ENCODE results near the gene CEP112. TPM values are rescaled to one million over a fixed set of nuclear protein-coding genes. Genes with fewer than 3 reads are reported as not detected.

Gene CEP112
- total and polyA plus RNA-seq, 2 of the 4 experiments (the other 2 are of a cell fraction): 2.5 to 5.6 TPM

- ChIA-PET POLR2A (ENCODE audit: unreplicated experiment) (no interaction called here), CTCF (no interaction called here)
- BruUV-seq (replicated peaks): no TSS peak
- H3K36me3 ChIP-seq (ENCODE audit: control insufficient read depth, insufficient read depth, low read length): no peaks in the 10 kb centered on the region
- no peaks in the 10 kb centered on the region for H3K9me3 ChIP-seq (ENCODE audit: control insufficient read depth, insufficient read depth, low read length)
- H3K4me2 ChIP-seq (ENCODE audit: low read depth, low read length): no peak overlapping the region
- no peak overlapping the region for H3K4me3 ChIP-seq (ENCODE audit: insufficient read depth, low read depth, low read length)
- no peaks in the 10 kb centered on the region; the same call in 1 of the 2 replicates for H3K27me3 ChIP-seq (ENCODE audit: control insufficient read depth, insufficient read depth, low read length)
- no peaks in the 10 kb centered on the region for H3K4me1 ChIP-seq (ENCODE audit: control insufficient read depth, insufficient read depth, low read length)
- no peak overlapping the region for H2AK5ac ChIP-seq (ENCODE audit: low read depth, low read length)
- no CpG with 5 or more reads among the region's 9 CpGs for WGBS, 2 experiments (ENCODE audit: extremely low coverage in 2 of 2, insufficient read length in 1 of 2)
- H3K9ac ChIP-seq (ENCODE audit: low read depth, low read length): no peak overlapping the region
- ATAC-seq (ENCODE audit: low read depth) (no peak), DNase-seq (no peak)
- no peak overlapping the region for H4K91ac ChIP-seq (ENCODE audit: insufficient read depth, low read depth, low read length)
- no peak overlapping the region for H2AFZ ChIP-seq (replicated peaks; ENCODE audit: low read length, poor library complexity)
- H4K5ac ChIP-seq (ENCODE audit: low read depth, low read length): no peak overlapping the region
- H3K18ac ChIP-seq (ENCODE audit: low read depth, low read length): no peak overlapping the region
- no peak overlapping the region for H3K4ac ChIP-seq (ENCODE audit: low read depth, low read length)
- intact Hi-C loops (cut with micrococcal nuclease): no loop called here
- H3K27ac ChIP-seq (ENCODE audit: insufficient read depth, low read length): no peak overlapping the region
- no peak overlapping the region for H4K8ac ChIP-seq (ENCODE audit: low read depth in 2 of 2, low read length in 2 of 2)
- H3K9me1 ChIP-seq (ENCODE audit: insufficient read depth, low read length): no peaks in the 10 kb centered on the region
- no peak overlapping the region for H2BK5ac ChIP-seq (ENCODE audit: low read depth, low read length, poor library complexity, severe bottlenecking)
- H3K23ac ChIP-seq (ENCODE audit: low read depth, low read length): no peak overlapping the region
- no peak overlapping the region for H2BK20ac ChIP-seq (ENCODE audit: low read depth, low read length)
- no peak overlapping the region for H2BK120ac ChIP-seq (ENCODE audit: low read depth, low read length)
- dilution Hi-C loops (cut with HindIII; ENCODE audit: low sequenced_read_pairs, unreplicated experiment): no loop called here
- no peak overlapping the region for H3K56ac ChIP-seq (ENCODE audit: extremely low read depth, insufficient read depth, low read length)
- TF ChIP-seq RFX5 (IDR thresholded peaks at IDR 0.05; ENCODE audit: low read depth, low read length) (no peak), CTCF (conservative IDR thresholded peaks at IDR 0.05; ENCODE audit: low read depth, low read length) (no peak), USF2 (IDR thresholded peaks at IDR 0.05; ENCODE audit: low read depth, low read length) (no peak), FOS (IDR thresholded peaks at IDR 0.05; ENCODE audit: low read depth, low read length) (no peak), MAFK (IDR thresholded peaks at IDR 0.05; ENCODE audit: low read depth, low read length) (no peak), CEBPB (IDR thresholded peaks at IDR 0.05; ENCODE audit: low read depth, low read length) (no peak), CHD1 (IDR thresholded peaks at IDR 0.05; ENCODE audit: low read depth, low read length) (no peak), MXI1 (IDR thresholded peaks at IDR 0.05; ENCODE audit: borderline replicate concordance, low read depth, low read length) (no peak), NFE2L2 (IDR thresholded peaks at IDR 0.05; ENCODE audit: low read depth, low read length) (no peak), RCOR1 (IDR thresholded peaks at IDR 0.05; ENCODE audit: insufficient replicate concordance, low read length) (no peak), POLR2A (IDR thresholded peaks at IDR 0.05; ENCODE audit: low read depth, low read length) (no peak), BHLHE40 (IDR thresholded peaks at IDR 0.05; ENCODE audit: low read depth, low read length) (no peak), MAZ (IDR thresholded peaks at IDR 0.05; ENCODE audit: borderline replicate concordance, low read depth, low read length) (no peak), RAD21 (IDR thresholded peaks at IDR 0.05; ENCODE audit: low read length) (no peak), SMC3 (IDR thresholded peaks at IDR 0.05; ENCODE audit: low read depth, low read length) (no peak)
- TF ChIP-seq, protein P1, sequence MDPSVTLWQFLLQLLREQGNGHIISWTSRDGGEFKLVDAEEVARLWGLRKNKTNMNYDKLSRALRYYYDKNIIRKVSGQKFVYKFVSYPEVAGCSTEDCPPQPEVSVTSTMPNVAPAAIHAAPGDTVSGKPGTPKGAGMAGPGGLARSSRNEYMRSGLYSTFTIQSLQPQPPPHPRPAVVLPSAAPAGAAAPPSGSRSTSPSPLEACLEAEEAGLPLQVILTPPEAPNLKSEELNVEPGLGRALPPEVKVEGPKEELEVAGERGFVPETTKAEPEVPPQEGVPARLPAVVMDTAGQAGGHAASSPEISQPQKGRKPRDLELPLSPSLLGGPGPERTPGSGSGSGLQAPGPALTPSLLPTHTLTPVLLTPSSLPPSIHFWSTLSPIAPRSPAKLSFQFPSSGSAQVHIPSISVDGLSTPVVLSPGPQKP (IDR thresholded peaks at IDR 0.05; ENCODE audit: borderline replicate concordance, low read depth, low read length): no peak
- no peak overlapping the region for H3K14ac ChIP-seq (replicated peaks; ENCODE audit: low read depth, low read length)
- H2BK15ac ChIP-seq (ENCODE audit: low read depth, low read length): no peak overlapping the region
- no peaks in the 10 kb centered on the region for H4K20me1 ChIP-seq (ENCODE audit: insufficient read depth, low read length)
- H2AK9ac ChIP-seq (replicated peaks; ENCODE audit: low read depth, low read length, poor library complexity): no peak overlapping the region
- in situ Hi-C loops (cut with MboI; ENCODE audit: low sequenced_read_pairs): no loop called here
- H3K79me1 ChIP-seq (ENCODE audit: low read depth in 1 of 2, low read length in 2 of 2): no peaks in the 10 kb centered on the region
These were observed 605.0 kb downstream of the CEP112 start for GRCh38 chr17:65586899-65587298.

All from IMR-90 (cell line).